Fibroblast of skin of left quadriceps (primary cell): Measurements from ENCODE around the gene PTCRA.
"Not testable (repeated sequence)": the region's sequence is repeated elsewhere in the genome, so short reads cannot be mapped to it uniquely, and the experiment has no call there.

Experiments used
- DNase-seq, 2 experiments: peaks; one replicate each; pipeline ENCODE4 v3.0.0-alpha.2; 2013; ENCODE audit warnings: low read depth in 2 of 2

Gene PTCRA, protein sequence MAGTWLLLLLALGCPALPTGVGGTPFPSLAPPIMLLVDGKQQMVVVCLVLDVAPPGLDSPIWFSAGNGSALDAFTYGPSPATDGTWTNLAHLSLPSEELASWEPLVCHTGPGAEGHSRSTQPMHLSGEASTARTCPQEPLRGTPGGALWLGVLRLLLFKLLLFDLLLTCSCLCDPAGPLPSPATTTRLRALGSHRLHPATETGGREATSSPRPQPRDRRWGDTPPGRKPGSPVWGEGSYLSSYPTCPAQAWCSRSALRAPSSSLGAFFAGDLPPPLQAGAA

DNA sequence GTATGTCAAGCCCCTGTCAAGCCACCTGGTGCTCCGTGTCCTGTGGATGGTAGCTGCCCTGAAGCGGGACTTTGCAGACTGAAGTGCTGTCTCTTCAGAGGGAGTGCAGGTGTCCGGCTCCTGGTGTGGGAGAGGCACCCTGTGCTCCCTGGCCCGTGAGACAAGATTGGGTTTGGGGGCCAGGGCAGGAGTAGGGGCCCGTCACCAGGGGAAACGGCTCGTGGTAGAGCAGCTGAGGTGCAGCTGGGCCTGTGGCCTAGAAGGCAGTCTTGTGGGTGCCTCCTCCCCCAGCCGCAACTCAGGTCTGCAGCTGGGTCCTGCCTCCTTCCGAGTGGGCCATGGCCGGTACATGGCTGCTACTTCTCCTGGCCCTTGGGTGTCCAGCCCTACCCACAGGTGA lies at the start of gene PTCRA:
TSS of gene PTCRA (plus strand) at position 322 of the 400 bp plus-strand sequence. CDS start at position 339, 17 bp downstream.
- DNase-seq: no peak

DNA sequence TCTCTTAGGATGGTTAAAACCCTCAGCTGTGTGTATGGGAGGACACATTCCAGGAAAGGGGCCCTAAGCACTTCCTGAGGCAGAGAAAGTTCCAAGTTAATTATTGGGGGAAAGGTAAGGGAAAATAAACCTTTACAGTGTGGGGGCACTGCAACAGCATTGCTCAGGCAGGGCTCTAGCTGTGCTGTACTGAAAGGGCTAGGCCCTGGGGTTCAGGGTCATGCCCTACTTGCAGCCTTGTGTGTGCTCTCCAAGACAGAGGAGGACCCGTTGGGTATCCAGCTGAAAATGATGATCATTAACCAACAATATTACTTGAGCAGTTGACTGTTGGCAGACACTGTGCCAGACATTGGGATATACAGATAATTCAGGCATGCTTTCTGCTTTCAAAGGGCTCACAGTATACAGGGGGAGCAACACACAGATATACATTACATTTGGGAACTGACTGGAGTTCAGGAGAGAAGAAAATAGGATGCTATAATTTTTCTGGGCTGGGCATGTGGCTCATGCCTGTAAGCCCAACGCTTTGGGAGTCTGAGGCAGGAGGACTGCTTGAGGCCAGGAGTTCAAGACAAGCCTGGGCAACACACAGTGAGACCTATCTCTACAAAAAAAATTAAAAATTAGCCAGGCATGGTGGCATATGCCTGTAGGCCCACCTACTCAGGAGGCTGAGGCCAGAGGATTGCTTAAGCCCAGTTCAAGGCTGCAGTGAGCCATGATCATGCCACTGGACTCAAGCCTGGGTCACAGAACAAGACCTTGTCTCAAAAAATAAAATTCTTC lies 45.5 kb upstream of the PTCRA start:
- no peak for DNase-seq

DNA sequence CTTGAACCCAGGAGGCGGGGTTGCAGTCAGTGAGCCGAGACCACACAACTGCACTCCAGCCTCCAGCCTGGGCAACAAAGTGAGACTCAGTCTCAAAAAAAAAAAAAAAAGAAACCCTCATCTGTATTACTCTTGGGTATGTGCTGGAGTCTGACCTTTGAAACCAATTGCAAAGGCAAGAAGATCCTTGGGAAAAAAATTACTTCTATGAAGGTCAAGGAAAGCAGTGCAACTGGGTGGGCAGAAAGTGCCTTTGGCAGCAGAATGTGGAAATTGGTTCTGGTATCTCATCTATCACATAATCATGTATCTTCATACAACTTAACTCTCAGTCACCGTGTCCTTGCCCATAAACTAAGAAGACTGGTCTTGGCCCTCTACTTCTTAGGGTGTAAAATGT lies 44.1 kb upstream of the PTCRA start:
- no peak for DNase-seq

DNA sequence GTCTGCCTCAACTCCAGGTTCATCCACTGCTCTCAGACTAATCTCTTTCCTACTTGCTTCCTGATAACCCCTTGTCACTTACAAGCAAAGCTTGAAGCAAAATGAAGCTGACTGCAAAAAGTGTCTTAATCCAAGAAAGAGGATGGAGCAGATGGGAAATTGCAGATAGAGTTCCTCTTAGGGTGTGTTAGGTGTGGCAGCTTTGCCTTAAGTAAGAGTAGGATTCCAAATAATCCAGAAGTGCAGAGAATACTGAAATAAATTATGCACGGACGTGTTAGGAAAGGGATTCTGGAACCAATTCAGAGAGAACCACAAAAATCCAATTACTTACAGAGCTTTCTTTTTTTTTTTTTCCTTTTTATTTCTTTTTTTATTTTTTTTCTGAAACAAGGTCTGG lies 42.5 kb upstream of the PTCRA start:
- DNase-seq: no peak

DNA sequence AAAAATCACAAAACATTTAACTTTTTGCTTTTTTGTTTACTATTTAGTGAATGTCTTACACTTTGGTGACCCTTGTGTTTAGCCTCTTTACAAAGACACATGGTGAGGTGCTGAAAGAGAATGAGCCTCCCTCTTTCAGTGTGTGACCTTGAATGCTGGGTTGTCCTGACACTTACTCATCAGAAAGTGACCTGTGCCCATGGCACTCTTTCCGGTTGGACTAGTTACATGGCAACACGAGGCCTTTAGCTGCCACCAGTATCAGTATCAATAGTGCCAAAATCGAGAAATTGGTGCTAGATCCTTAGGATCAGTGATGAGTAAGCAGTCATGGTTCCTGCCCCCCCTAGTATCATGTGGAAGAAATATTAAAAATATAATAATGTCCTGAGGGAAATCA lies 38.2 kb upstream of the PTCRA start:
- DNase-seq: no peak

DNA sequence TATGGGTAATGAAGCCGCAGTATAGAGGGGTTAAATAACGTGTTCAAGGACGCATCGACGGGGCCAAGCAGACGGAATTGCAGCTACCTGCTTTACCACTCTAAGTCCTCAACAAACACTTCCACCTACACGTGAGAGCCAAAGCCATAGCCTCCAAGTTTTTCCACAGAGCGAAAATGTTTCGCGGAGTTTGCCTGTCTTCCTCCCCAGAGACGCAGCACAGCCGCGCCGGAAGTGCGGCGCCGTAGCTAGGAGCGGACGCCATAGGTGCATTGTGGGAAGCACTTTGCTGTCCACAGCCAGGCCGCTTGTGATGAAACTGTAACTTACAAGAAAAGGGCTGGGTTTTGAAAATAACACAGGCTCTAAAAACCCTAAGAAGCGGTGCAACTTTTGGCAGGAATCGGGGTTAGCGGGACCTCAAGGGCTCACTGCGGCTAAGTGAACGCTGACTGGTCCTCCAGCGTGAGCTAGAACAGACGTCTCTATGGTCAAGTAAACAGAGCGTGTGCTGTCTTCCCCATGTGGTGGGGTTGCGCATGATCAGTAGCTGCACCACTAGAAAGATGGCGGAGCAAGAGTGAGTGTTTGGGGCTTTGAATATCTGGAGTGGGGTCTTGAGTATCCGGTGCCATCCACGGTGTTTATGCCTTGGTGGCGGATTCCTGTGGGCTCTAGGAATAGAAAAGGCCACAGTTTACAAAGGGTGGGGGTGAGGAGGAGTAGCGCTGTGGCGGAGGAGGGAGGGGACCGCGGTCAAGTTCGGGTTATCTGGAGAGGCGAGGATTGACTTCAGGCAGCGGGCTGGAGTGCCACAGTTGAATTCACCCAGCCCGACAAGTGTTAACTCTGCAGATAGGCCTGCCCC lies 36.2 kb upstream of the PTCRA start, which contains the start of gene RPL7L1:
TSS of gene RPL7L1 (plus strand) at position 245 of the 868 bp plus-strand sequence. CDS start at position 540, 295 bp downstream.
- DNase-seq: peak; percentile 64 to 67

DNA sequence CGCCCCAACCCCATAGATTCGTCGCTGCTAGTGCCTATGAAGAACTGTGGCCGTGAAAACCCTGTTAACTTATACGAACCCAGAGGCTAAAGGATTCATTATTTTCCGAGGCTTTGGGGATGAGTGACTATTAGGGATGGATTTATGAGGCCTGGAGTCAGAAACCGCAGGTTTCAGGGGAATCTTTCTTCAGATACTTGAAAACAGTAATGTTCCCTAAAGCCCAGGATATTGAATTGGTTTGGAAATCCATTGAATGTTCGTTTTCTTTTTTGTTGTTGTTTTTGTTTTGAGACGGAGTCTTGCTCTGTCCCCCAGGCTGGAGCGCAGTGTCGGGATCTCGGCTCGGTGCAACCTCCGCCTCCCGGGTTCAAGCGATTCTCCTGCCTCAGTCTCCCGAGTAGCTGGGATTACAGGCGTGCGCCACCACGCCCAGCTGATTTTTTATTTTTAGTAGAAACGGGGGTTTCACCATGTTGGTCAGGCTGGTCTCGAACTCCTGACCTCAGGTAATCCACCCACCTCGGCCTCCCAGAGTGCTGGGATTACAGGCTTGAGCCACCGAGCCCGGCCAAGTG lies 35.5 kb upstream of the PTCRA start:
- not testable (repeated sequence) for DNase-seq

DNA sequence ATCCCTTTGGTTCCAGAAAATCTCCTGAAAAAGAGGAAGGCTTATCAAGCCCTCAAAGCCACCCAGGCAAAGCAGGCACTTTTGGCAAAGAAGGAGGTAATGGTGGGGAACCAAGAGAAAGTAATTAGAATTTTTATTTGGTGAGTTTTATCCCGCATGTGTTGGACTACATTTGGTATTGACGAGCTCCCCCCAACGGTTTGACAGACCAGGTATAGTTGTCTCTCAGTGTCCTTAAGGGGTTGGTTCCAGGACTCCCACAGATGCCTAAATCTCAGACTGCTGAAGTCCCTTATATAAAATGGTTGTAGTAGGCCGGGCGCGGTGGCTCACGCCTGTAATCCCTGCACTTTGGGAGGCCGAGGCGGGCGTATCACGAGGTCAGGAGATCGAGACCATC lies 35.0 kb upstream of the PTCRA start:
- not testable (repeated sequence) for DNase-seq

DNA sequence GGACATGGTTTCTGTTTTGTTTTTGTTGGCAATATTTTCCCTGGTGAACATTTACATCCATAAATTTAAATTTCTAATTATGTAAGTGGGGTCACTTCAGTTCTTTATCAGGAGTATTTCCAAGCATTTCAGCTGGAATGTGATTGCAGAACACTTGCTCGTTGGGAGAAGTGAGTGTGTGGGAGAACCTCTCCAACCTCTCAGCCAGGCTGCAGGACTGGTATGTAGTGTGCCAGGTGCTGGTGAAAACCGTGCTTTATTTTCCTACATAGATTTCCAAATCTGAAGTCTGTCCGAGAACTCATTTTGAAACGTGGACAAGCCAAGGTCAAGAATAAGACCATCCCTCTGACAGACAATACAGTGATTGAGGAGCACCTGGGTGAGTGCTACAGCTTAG lies 30.2 kb upstream of the PTCRA start:
- no peak for DNase-seq

DNA sequence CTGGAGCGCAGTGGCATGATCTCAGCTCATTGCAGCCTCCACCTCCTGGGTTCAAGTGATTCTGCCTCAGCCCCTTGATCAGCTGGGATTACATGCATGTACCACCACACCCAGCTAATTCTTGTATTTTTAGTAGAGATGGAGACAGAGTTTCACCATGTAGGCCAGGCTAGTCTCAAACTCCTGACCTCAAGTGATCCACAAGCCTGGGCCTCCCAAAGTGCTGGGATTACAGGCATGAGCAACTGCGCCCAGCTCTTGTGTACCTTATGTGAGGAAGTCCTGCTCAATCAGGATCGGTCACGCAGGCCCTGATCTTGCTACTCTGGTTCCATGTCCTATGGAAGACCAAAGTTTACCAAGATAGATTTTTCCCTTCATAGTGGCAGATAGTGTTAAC lies 27.7 kb upstream of the PTCRA start:
- not testable (repeated sequence) for DNase-seq

DNA sequence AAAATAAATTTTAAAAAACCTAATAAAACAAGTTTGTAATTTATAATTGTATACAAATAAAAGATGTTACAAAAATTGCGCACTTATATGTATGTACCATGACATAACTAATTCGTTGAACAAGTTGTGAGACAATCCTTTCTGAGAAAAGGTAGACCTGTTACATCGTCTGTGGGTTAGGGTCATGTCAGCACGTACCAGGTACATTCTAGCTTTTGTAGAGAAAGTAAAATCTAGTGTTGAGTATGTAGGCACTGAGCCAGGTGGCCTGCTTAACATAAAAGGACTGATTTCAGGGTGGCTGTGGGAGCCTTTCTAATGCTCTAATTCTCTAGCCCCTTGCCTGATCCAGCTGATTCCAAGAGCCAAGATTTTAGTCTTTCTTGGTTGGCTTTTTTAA lies 26.0 kb upstream of the PTCRA start:
- DNase-seq: no peak

DNA sequence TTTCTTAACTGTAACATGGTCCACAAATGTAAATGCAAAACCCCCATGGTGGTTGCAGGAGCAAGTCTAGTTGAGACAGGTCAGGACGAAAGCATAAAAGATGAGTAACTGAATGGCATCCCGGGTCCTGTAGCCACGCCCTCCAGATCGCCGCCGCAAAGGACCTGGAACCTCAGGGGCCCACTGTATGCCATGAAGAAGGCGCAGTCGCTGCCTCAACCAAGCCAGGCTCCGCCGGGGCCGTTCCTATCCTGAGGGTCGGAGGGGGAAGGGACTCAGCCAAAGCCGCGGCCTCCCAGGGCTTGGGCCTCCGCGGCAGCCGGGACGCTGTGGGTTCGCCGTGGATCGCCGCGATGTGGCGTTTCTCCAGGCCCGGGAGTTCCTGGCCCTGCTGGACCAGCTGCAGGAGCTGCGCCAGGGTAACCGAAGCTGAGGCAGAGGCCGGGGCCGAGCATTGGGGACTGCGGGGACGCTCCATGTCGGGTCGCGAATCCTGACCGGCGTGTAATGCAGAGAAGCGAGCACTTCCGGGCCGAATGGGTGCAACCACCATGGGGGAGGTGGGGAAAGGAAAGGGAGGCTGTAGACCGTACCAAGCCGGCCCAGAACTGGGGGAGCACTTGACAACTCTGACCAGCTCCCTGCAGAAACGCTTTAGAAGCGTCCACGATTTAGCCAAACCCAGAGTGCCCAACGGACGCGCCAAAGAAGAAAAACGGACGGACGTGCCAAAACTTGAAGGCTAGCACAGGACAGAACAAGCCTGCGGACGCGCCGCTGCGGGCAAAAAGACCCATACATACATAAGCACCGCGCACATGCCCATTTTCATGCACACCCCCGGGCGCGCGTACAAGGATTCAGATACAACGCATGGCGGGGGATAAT lies 25.3 kb upstream of the PTCRA start:
- peak; percentile 92 to 93 for DNase-seq

DNA sequence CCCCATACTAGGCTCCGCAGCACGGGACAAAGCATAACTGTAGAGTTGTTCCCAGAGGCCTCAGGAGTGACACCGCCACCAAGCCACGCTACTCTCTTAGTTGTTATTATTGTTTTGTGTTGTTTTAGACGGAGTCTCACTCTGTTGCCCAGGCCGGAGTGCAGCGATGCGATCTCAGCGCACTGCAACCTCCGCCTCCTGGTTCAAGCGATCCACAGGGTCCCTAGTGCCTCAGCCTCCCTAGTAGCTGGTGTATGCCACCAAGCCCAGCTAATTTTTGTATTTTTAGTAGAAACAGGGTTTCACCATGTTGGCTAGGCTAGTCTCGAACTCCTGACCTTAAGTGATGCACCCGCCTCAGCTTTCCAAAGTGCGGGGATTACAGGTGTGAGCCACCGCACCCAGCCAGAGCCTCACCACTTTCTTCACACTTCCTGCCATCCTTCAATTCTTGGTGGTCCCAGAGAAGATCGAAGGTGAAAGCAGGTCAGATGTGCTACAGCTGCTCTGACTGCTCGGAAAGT lies 24.6 kb upstream of the PTCRA start:
- no peak for DNase-seq

DNA sequence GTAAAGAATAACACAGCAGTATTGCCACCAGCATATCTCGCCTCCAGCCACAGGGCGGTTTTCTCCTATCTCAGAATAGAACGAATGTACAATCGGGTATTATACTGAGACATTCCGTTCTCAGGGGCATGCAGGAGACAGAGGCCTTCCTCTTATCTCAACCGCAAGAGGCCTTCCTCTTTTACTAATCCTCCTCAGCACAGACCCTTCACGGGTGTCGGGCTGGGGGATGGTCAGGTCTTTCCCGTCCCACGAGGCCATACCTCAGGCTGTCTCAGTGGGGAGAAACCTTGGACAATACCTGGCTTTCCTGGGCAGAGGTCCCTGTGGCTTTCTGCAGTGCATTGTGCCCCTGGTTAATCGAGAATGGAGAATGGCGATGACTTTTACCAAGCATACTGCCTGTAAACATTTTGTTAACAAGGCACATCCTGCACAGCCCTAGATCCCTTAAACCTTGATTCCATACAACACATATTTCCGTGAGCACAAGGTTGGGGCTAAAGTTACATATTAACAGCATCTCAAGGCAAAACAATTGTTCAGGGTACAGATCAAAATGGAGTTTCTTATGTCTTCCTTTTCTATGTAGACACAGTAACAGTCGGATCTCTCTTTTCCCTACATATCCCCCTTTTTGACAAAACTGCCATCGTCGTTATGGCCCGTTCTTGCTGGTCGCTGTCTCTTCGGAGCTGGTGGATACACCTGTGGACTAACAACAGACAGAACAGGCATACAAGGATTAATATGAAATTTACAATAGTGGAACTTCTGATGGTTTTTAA lies 21.6 kb upstream of the PTCRA start:
- not testable (repeated sequence) for DNase-seq

DNA sequence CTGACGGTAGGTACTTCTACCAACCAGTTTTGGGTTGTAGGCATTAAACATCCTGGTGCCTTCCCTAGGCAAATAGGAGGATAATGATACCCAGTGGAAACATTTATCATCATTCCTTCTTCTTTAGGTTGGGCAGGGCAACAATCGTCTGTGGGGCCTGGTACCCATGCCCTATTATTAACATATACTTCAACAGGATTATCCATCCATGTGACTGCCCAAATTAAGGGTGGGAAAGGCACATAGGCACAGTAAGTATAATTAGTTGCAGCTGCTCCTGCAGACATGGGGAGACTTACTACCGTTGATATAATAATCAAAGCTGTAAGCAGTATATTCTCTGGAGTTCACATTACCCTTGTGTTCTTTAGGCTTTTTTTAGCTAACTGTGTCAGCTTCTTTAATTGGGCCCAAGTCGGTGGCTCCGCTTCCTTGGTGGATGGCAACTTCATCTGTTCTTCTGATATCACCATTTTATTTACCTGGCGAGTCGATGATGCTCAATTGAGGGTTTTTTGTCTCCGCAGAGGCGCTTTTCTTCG lies 19.6 kb upstream of the PTCRA start:
- no peak for DNase-seq

DNA sequence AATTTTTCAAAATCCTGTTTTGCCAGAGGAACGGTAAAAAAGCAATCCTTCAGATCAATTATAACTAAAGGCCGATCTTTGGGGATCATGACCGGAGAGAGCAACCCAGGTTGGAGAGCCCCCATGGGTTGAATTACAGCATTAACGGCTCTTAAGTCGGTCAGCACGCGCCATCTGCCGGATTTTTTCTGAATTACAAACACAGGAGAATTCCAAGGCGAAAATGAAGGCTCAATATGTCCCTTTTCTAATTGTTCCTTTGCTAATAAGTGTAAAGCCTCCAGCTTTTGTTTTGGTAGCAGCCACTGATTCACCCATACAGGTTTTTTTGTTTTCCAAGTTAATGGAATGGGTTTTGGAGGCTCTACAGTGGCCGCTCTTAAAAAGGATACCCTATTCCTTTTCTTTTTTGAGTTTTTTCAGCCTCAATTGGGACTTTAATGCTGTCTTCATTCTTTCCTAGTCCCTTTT lies 16.9 kb upstream of the PTCRA start:
- no peak for DNase-seq

DNA sequence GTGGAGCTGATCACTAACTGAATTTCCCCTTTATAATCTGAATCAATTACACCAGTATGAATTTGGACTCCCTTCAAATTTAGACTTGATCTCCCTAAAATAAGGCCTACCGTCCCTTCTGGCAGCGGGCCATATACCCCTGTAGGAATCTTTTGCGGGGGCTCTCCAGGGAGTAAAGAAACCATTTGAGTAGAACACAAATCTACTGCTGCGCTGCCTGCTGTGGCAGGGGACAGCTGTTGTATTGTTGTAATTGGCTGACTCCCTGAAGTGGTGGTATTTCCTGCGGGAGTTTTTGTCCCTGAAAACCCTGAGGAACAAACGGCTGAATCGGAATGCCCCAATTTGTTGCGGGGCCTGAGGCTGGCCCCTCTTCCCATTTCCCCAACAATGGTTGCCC lies 16.0 kb upstream of the PTCRA start:
- DNase-seq: no peak

DNA sequence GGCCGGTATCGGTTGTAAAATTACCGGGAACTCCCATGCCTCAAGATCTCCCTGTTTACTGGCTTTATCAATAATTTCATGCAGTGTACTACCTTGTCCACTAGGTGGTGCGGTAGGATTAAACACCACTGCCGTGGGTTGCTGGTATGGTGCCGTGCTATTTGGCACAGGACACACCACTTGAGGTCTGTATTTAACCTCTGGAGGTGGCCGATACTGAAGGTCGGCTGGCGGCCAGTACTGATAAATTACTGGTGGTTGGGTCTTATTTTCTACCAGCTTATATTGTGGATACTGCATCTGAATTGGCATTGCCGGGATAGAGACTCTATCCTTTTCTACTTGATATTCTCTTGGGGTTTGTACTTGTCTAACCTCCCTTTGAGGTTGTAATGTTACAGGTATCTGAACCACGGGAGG lies 14.3 kb upstream of the PTCRA start:
- DNase-seq: peak; percentile 59 to 64
